GM19099 (cell line): Measurements from ENCODE around the gene GAS2L3.

ENCODE experiments used
- POLR2A ChIP-seq: IDR thresholded peaks from 3 replicates; pipeline ENCODE4 v1.6.1; 2011; ENCODE audit warnings: low read depth; ENCODE audit not compliant: insufficient read length; ENCODE audit errors: extremely low read depth

The GAS2L3 gene

GRCh38 chr12:100612606-100613005 is 39.1 kb downstream of the GAS2L3 start:
- TF ChIP-seq POLR2A = no peak

GRCh38 chr12:100624571-100624970 is 51.1 kb downstream of the GAS2L3 start:
- TF ChIP-seq POLR2A = no peak

DNA sequence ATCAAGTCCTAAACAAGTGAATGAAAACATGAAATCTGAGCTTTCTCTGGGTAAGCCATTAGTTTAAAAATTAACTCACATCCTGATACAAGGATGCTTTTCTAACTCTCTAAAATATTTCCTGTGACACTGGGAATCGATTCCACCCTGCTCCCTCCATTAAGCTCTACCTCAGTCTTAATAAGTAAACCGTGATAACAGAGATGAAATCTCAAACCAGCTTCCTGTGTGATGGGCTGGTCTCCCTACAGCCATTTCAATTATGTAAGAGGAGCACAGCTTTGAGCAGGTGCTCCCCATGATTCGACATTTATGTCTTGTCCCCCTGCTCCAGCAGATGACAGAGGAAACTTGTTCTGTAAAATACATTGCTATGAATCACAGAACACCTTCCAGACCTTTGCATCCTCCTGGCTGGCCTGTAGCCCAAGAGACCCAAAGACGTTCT is 59.0 kb downstream of the GAS2L3 start:
- no peak for TF ChIP-seq POLR2A

DNA sequence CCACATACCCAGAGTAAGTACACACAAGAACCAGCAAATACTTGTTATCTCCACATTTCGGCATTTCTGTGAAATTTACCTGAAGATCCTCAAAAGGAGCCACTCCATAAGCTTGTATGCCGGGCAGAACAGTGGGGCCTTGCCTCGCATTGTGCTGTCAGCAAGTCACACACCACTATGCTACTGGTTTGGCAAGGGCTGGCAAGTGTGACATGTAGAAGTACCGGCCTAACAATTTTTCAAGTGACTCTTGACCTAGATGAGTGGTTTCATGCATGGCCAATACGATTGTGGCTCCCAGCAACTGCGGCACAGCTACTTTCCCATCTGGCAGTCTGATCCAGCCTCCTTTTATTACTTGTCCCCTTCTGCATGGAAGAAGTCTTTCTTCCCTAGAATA is 69.8 kb downstream of the GAS2L3 start:
- no peak for TF ChIP-seq POLR2A

DNA sequence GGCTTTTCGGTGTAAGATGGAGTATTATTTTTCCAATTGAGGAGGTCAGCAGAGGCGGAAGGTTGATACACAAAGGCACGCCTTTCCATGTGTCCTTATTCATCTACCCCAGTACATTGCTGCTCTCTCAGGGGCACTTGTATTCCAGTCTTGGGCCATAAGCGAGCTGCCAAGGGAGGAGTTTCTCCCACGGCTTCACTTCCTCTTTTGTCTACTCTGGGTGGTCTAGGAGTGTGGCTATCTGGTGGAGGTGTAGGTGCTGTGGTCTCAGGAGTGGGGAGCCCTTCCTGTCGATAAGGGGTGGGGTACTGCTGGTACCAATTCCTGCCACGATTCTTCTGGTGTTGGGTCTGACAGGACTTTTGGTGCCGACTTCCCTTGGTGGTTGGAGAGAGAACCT is 73.4 kb downstream of the GAS2L3 start:
- no peak for TF ChIP-seq POLR2A

- TF ChIP-seq POLR2A = no peak
These were observed 77.6 kb downstream of the GAS2L3 start for GRCh38 chr12:100651108-100651507.

- TF ChIP-seq POLR2A = no peak
These were observed 78.2 kb downstream of the GAS2L3 start for GRCh38 chr12:100651694-100652093.

GRCh38 chr12:100652488-100652887 is 79.0 kb downstream of the GAS2L3 start:
- TF ChIP-seq POLR2A = no peak

DNA sequence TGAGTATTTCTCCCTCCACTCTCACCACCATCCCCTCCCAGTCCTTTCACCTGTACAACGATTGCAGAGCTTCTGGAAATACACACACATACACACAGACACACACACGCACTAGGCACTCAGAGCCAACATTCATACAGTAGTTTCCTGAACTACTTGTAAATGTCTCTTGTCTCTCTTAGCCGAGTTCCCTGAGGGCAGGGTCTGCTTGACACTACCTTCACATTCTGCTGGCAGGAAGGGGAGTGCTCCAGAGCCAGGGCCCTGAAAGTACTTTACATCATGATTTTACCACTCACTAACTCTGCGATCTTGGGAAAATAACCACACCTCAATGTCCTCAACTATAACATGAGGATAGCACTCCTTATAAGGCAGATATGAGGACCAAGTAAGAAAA is 82.7 kb downstream of the GAS2L3 start:
- TF ChIP-seq POLR2A = no peak

DNA sequence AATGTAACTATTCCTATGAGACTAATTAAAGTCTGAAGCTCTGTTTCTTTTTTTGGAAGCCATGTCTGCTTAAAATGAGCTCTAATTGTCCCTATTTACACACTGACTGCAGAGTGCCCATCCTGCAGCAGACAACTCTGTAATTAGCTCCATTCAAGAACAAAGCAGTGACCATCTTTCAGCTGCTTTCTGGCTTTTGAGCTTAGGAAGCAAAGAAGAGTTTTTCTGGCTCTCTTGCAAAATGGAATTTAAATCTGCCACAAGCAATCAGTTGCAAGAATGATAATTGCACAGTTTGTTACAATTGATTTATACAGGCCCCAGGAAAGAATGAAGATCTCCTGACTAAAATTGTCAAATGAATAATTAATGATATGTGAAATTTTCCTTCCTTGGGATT is 83.4 kb downstream of the GAS2L3 start:
- TF ChIP-seq POLR2A = no peak

DNA sequence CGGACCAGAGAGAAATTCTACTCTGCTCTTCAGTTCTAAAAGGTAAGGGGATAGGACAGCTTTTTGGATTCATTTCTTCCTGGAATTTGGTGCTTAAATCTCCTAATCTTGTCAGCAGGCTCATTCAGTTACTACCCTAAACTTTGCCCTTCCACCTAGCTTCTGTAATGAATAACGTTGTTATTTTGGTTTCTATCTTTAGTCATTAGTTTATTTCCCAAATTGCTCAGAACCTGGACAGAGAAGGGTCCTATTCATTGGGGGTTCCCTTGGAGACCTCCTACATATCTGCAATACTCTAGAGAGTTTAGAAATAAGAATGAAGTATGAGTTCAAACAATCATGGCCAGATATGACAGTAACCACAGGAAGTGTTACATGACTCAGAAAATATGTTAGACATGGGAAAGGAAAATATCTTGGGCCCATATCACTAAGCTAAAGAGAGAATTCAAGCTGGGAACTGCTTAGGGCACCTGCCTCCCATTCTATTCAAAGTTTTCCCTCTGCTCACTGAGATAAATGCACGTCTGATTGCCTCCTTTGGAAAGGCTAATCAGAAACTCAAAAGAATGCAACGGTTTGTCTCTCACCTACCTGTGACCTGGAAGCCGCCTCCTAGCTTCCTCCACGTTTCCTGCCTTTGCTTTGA is 87.9 kb downstream of the GAS2L3 start:
- no peak for TF ChIP-seq POLR2A

- no peak for TF ChIP-seq POLR2A
These were observed 93.1 kb downstream of the GAS2L3 start for GRCh38 chr12:100666588-100666987.

DNA sequence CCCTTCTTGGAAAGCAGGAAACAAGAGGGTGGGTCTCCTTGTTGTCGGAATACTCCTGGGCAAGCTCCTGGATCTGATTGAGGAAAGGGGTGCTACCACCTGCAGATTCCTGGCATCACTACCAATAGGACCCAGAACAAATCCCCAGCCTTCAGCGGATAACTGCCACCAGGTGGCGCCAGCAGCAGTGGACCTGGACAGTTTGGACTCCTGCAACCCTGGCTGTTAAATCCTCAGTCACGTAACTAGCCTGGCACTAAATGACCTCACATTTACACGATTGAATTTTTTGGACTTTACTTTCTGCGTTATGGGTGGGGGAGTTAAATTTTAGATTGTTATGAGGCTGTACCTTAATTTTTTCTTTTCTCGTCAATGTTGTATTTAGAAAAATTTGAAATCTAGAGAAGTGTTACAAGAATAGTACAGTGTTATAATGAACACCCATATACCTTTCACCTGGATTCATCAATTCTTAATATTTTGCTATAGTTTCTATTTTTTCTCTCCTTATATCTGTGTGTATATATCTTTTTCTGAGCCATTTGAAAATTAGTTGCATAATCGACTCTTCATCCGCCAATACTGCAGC is 95.6 kb downstream of the GAS2L3 start:
- TF ChIP-seq POLR2A = no peak

DNA sequence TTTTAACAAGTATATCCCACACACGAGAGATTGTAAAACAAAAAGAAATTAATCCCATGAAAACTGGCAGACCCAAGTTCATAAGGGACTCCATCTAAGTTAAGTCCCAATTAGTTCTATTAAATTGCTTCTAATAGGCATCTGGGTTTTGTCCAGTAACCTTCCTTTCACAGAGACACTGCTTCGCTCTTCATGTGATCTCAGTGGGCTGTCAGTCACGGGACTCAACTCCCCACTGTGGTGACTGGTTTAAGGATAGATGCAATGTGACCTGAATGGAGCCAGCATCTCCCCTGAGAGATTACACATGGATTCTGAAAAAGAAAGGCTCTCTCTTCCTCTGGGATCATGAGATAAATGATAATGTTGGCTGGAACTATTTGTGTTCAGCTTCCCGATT is 96.4 kb downstream of the GAS2L3 start:
- no peak for TF ChIP-seq POLR2A

GRCh38 chr12:100671396-100672074 is 98.1 kb downstream of the GAS2L3 start:
- no peak for TF ChIP-seq POLR2A

GRCh38 chr12:100672075-100672592 is 98.7 kb downstream of the GAS2L3 start:
- no peak for TF ChIP-seq POLR2A

- TF ChIP-seq POLR2A = no peak
These were observed 100.8 kb downstream of the GAS2L3 start for GRCh38 chr12:100674036-100674888.
